ENCODE results near the gene GFI1B. TPM values are rescaled to one million over a fixed set of nuclear protein-coding genes. Genes with fewer than 3 reads are reported as not detected.
"Not testable (repeated sequence)": the region's sequence is repeated elsewhere in the genome, so short reads cannot be mapped to it uniquely, and the experiment has no call there.

Gene GFI1B
- total RNA-seq, 4 donors from 2014 or later, result 0.11 TPM; not detected in 3

- Histone ChIP-seq H3K4me3 (replicated peaks in 1 of 3) (no peak overlapping the region), H3K4me1 (no peaks in the 10 kb centered on the region), H3K27ac (no peak overlapping the region), H3K27me3 (no peaks in the 10 kb centered on the region), H3K36me3 (no peaks in the 10 kb centered on the region), H3K9me3 (no peaks in the 10 kb centered on the region)
- no peak for DNase-seq
- TF ChIP-seq POLR2A (IDR thresholded peaks at IDR 0.05), result no peak
- TF ChIP-seq CTCF (IDR thresholded peaks at IDR 0.05), result no peak
- WGBS, 2 donors, result 55 to 61% methylated on average over 8 to 24 of the region's 26 CpGs
- intact Hi-C loops (cut with DNase I), result no loop called here
Measured at GRCh38 chr9:132986640-132987620, 8.4 kb downstream of the GFI1B start.

- no peaks in the 10 kb centered on the region for H3K27me3 ChIP-seq
- no peak for TF ChIP-seq CTCF (IDR thresholded peaks at IDR 0.05)
- 83 to 91% methylated on average over 12 to 14 of the region's 14 CpGs for WGBS, 2 donors
- H3K27ac ChIP-seq, result no peak overlapping the region
- H3K4me3 ChIP-seq (replicated peaks in 1 of 3), result no peak overlapping the region
- H3K9me3 ChIP-seq, result no peaks in the 10 kb centered on the region
- no peak for DNase-seq
- no peaks in the 10 kb centered on the region for H3K4me1 ChIP-seq
- intact Hi-C loops (cut with DNase I), result no loop called here
- no peaks in the 10 kb centered on the region for H3K36me3 ChIP-seq
Measured at GRCh38 chr9:132988244-132989013, 9.9 kb downstream of the GFI1B start.

- Histone ChIP-seq H3K36me3 (no peaks in the 10 kb centered on the region), H3K27ac (no peak overlapping the region), H3K27me3 (no peaks in the 10 kb centered on the region), H3K4me1 (no peaks in the 10 kb centered on the region), H3K4me3 (replicated peaks in 1 of 3) (no peak overlapping the region), H3K9me3 (no peaks in the 10 kb centered on the region)
- TF ChIP-seq CTCF (IDR thresholded peaks at IDR 0.05), result no peak
- TF ChIP-seq POLR2A (IDR thresholded peaks at IDR 0.05), result no peak
- intact Hi-C loops (cut with DNase I), result no loop called here
- no peak for DNase-seq
- WGBS, 2 donors, result 90 to 92% methylated on average over 7 to 12 of the region's 13 CpGs
Measured at GRCh38 chr9:132989014-132989310, 10.5 kb downstream of the GFI1B start.

GRCh38 chr9:132989414-132989996 lies 11.0 kb downstream of the GFI1B start:
- H3K27me3 ChIP-seq, result no peaks in the 10 kb centered on the region
- no peak overlapping the region for H3K4me3 ChIP-seq (replicated peaks in 1 of 3)
- DNase-seq, result no peak
- TF ChIP-seq CTCF (IDR thresholded peaks at IDR 0.05), result no peak
- no peak for TF ChIP-seq POLR2A (IDR thresholded peaks at IDR 0.05)
- intact Hi-C loops (cut with DNase I), result no loop called here
- 63 to 87% methylated on average over 15 to 22 of the region's 23 CpGs for WGBS, 2 donors
- no peaks in the 10 kb centered on the region for H3K4me1 ChIP-seq
- no peaks in the 10 kb centered on the region for H3K36me3 ChIP-seq
- no peak overlapping the region for H3K27ac ChIP-seq
- H3K9me3 ChIP-seq, result no peaks in the 10 kb centered on the region

GRCh38 chr9:132989998-132990557 lies 11.6 kb downstream of the GFI1B start:
- H3K27ac ChIP-seq; intact Hi-C loops (cut with DNase I); DNase-seq; H3K4me3 ChIP-seq (replicated peaks in 1 of 3); H3K27me3 ChIP-seq; H3K4me1 ChIP-seq; H3K36me3 ChIP-seq; H3K9me3 ChIP-seq: not testable (repeated sequence)
- 64 to 67% methylated on average over 4 of the region's 4 CpGs for WGBS, 2 donors

Data from thyroid gland (tissue), 4 donors.